Spleen (tissue), 11 donors: ENCODE data around the gene PHEX. TPM values are rescaled to one million over a fixed set of nuclear protein-coding genes. Genes with fewer than 3 reads are reported as not detected.

ENCODE experiments used
- DNase-seq: peaks from one replicate; pipeline ENCODE4 v3.0.0-alpha.2; 2020
- H3K27ac ChIP-seq, 8 donors: fragments of 200-600 bp; sonication (generic) in 7 of 8; 1 replicate in 4 of 8; 2 replicates in 4 of 8; pipeline versions ENCODE4 v1.5.0 to v1.8.0; 2016 to 2021; ENCODE audit warnings: inconsistent platforms in 4 of 8, mild to moderate bottlenecking in 4 of 8, moderate library complexity in 1 of 8
- H3K27me3 ChIP-seq, 7 donors: fragments of 200-600 bp; sonication (generic) in 6 of 7; replicated peaks in 1 of 7; 1 replicate in 4 of 7; 2 replicates in 3 of 7; pipeline versions ENCODE4 v1.5.0 to v1.8.0; 2016 to 2021; ENCODE audit warnings: inconsistent platforms in 3 of 7, mild to moderate bottlenecking in 1 of 7
- H3K36me3 ChIP-seq, 6 donors: fragments of 200-600 bp; sonication (generic) in 5 of 6; 1 replicate in 4 of 6; 2 replicates in 2 of 6; pipeline versions ENCODE4 v1.5.0 to v1.8.0; 2016 to 2021; ENCODE audit warnings: inconsistent platforms in 2 of 6
- H3K4me1 ChIP-seq, 6 donors: fragments of 200-600 bp; sonication (generic) in 5 of 6; 1 replicate in 3 of 6; 2 replicates in 3 of 6; pipeline versions ENCODE4 v1.5.0 to v1.8.0; 2016 to 2021; ENCODE audit warnings: inconsistent platforms in 3 of 6
- H3K4me3 ChIP-seq, 8 donors: fragments of 200-600 bp; sonication (generic) in 7 of 8; 1 replicate in 4 of 8; 2 replicates in 4 of 8; pipeline versions ENCODE4 v1.5.0 to v1.8.0; 2016 to 2021; ENCODE audit warnings: inconsistent platforms in 4 of 8, mild to moderate bottlenecking in 4 of 8, moderate library complexity in 2 of 8
- H3K9me3 ChIP-seq, 8 donors: fragments of 200-600 bp; sonication (generic) in 7 of 8; 1 replicate in 4 of 8; 2 replicates in 4 of 8; pipeline versions ENCODE4 v1.5.0 to v1.8.0; 2016 to 2021; ENCODE audit warnings: inconsistent platforms in 4 of 8
- CTCF ChIP-seq, 11 experiments: fragments of 200-600 bp in 7 of 11; fragments of 450-650 bp in 4 of 11; sonication (generic) in 4 of 11; IDR thresholded peaks in 8 of 11; conservative IDR thresholded peaks in 3 of 11; 1 replicate in 7 of 11; 2 replicates in 4 of 11; pipeline versions ENCODE4 v1.4.0 to v1.8.0; 2016 to 2021; ENCODE audit warnings: antibody characterized with exemption in 11 of 11, inconsistent platforms in 4 of 11, mild to moderate bottlenecking in 1 of 11
- POLR2A ChIP-seq, 3 donors: fragments of 450-650 bp; IDR thresholded peaks; one replicate each; pipeline ENCODE4 v1.5.1; 2017; ENCODE audit warnings: antibody characterized with exemption in 3 of 3, mild to moderate bottlenecking in 1 of 3
- POLR2AphosphoS5 ChIP-seq, 3 donors: sonication (generic); formaldehyde crosslinking; IDR thresholded peaks; one replicate each; pipeline ENCODE4 v1.5.1; 2017; ENCODE audit warnings: antibody characterized with exemption in 3 of 3
- WGBS, 5 donors: extraction: QIAGEN DNeasy Blood & Tissue Kit in 3 of 5; methylation state at CpG; one replicate each; pipeline versions ENCODE4 v1.1.5 to v1.1.7; 2013 to 2018; 5-methylcytosine and 5-hydroxymethylcytosine counted together
- intact Hi-C: fragments of 100-400 bp; cut with DNase I; formaldehyde crosslinking; loops from one replicate; pipeline ENCODE4 v1.15.0; 2023; ENCODE audit warnings: low total_unique reads
- polyA plus RNA-seq, 3 donors: library from polyadenylated mRNA; stranded (reverse); fragments of 200-250 nt; gene quantifications; one replicate each; pipeline ENCODE4 v1.2.1, GENCODE V29; 2013
- total RNA-seq, 7 donors: library from RNA; depleted of rRNA in 3 of 7; stranded (reverse); fragments of >200 nt in 3 of 7; fragmentation: NEBNext Ultra II Directional in 4 of 7; extraction: Animal tissue kit (Norgen Biotek cat#: 25700) in 4 of 7; gene quantifications; one replicate each; pipeline versions ENCODE4 v1.1.0 to v1.2.1, GENCODE V29; 2016 to 2021
- donor health status: healthy with polysubstance abuse.
- donor health status: DM: no; HTN: no; CAD: no; lungs with moderate emphysema.
- donor health status: DM: no; HTN: no; CAD: no.
- donor health status: Bipolar disorder and iron deficiency.
- donor health status: healthy.
- donor health status: DM: no; HTN: no; CAD: no.
- donor health status: DM: yes; HTN: yes; CAD: no.

PHEX gene
- total and polyA plus RNA-seq, 10 donors: 0.13 to 1.5 (median 0.54) TPM

- Histone ChIP-seq H3K36me3 (no peaks in the 10 kb centered on the region), H3K4me3 (no peak overlapping the region), H3K27me3 (no peaks in the 10 kb centered on the region), H3K4me1 (no peaks in the 10 kb centered on the region), H3K27ac (no peak overlapping the region), H3K9me3 (no peaks in the 10 kb centered on the region)
- 66 to 87% (median 78%) methylated on average over 4 of the region's 4 CpGs for WGBS, 5 donors
- no peak for TF ChIP-seq CTCF (IDR thresholded peaks at IDR 0.05 in 8 of 11, conservative IDR thresholded peaks at IDR 0.05 in 3 of 11)
- TF ChIP-seq POLR2AphosphoS5 (IDR thresholded peaks at IDR 0.05): no peak
- TF ChIP-seq POLR2A (IDR thresholded peaks at IDR 0.05): no peak
- intact Hi-C loops: no loop called here
- no peak for DNase-seq
Observed at GRCh38 chrX:22069586-22069985, 37.5 kb downstream of the PHEX start.

GRCh38 chrX:22073928-22074327 is 41.8 kb downstream of the PHEX start:
- TF ChIP-seq POLR2AphosphoS5 (IDR thresholded peaks at IDR 0.05): no peak
- no peak for TF ChIP-seq CTCF (IDR thresholded peaks at IDR 0.05 in 8 of 11, conservative IDR thresholded peaks at IDR 0.05 in 3 of 11)
- TF ChIP-seq POLR2A (IDR thresholded peaks at IDR 0.05): no peak
- WGBS, 5 donors: 77 to 100% (median 96%) methylated on average over 1 to 2 of the region's 2 CpGs
- H3K9me3 ChIP-seq: no peaks in the 10 kb centered on the region
- H3K36me3 ChIP-seq: no peaks in the 10 kb centered on the region
- H3K27ac ChIP-seq: no peak overlapping the region
- no peak overlapping the region for H3K4me3 ChIP-seq
- DNase-seq: no peak
- no peaks in the 10 kb centered on the region for H3K4me1 ChIP-seq
- intact Hi-C loops: no loop called here
- no peaks in the 10 kb centered on the region for H3K27me3 ChIP-seq

GRCh38 chrX:22078117-22078516 is 46.0 kb downstream of the PHEX start:
- Histone ChIP-seq H3K4me3 (no peak overlapping the region), H3K9me3 (no peaks in the 10 kb centered on the region)

GRCh38 chrX:22081475-22082092 is 49.5 kb downstream of the PHEX start:
- Histone ChIP-seq H3K4me1 (no peaks in the 10 kb centered on the region), H3K4me3 (no peak overlapping the region), H3K27ac (no peak overlapping the region), H3K27me3 (no peaks in the 10 kb centered on the region), H3K9me3 (no peaks in the 10 kb centered on the region), H3K36me3 (no peaks in the 10 kb centered on the region)
- peak; percentile 81 for DNase-seq
- TF ChIP-seq POLR2A (IDR thresholded peaks at IDR 0.05) (no peak), CTCF (IDR thresholded peaks at IDR 0.05 in 8 of 11, conservative IDR thresholded peaks at IDR 0.05 in 3 of 11) (peak in 7 of 11 experiments; percentile 35 to 72 (median 64))
- WGBS, 5 donors: 29 to 59% (median 46%) methylated on average over 7 of the region's 7 CpGs
- intact Hi-C loops: no loop called here

More at GRCh38 chrX:22078117-22078516, 46.0 kb downstream of the PHEX start:
- DNase-seq: no peak
- Histone ChIP-seq H3K27ac (no peak overlapping the region), H3K36me3 (no peaks in the 10 kb centered on the region), H3K27me3 (no peaks in the 10 kb centered on the region), H3K4me1 (no peaks in the 10 kb centered on the region)
- TF ChIP-seq POLR2AphosphoS5 (IDR thresholded peaks at IDR 0.05) (no peak), POLR2A (IDR thresholded peaks at IDR 0.05) (no peak), CTCF (IDR thresholded peaks at IDR 0.05 in 8 of 11, conservative IDR thresholded peaks at IDR 0.05 in 3 of 11) (no peak)
- intact Hi-C loops: no loop called here
- 66 to 91% (median 88%) methylated on average over 2 of the region's 2 CpGs for WGBS, 5 donors
